GM13976 (cell line): ENCODE data around the gene AZGP1.
A peak's percentile ranks its signal among the peaks of the same experiment; 100 is the strongest.
"Not testable (repeated sequence)": the region's sequence is repeated elsewhere in the genome, so short reads cannot be mapped to it uniquely, and the experiment has no call there.

ENCODE experiments used
- DNase-seq: peaks from one replicate; pipeline ENCODE4 v3.0.0; 2012; ENCODE audit warnings: low spot score
- in situ Hi-C: fragments of 300-500 bp; cut with MboI; formaldehyde crosslinking; loops from one replicate; pipeline ENCODE4 v1.12.0; 2022; ENCODE audit warnings: low sequenced_read_pairs, mixed read lengths, inconsistent platforms; ENCODE audit not compliant: unreplicated experiment
- TF ChIP-seq, protein P1 (sequence below): IDR thresholded peaks from 2 replicates; pipeline ENCODE4 v1.5.1; 2012; ENCODE audit warnings: borderline replicate concordance, mild to moderate bottlenecking; ENCODE audit not compliant: insufficient read depth; ENCODE audit errors: extremely low read depth, missing control alignments, control extremely low read depth

AZGP1 gene

GRCh38 chr7:99984593-99984992 is 8.8 kb upstream of the AZGP1 start:
- TF ChIP-seq, protein P1, sequence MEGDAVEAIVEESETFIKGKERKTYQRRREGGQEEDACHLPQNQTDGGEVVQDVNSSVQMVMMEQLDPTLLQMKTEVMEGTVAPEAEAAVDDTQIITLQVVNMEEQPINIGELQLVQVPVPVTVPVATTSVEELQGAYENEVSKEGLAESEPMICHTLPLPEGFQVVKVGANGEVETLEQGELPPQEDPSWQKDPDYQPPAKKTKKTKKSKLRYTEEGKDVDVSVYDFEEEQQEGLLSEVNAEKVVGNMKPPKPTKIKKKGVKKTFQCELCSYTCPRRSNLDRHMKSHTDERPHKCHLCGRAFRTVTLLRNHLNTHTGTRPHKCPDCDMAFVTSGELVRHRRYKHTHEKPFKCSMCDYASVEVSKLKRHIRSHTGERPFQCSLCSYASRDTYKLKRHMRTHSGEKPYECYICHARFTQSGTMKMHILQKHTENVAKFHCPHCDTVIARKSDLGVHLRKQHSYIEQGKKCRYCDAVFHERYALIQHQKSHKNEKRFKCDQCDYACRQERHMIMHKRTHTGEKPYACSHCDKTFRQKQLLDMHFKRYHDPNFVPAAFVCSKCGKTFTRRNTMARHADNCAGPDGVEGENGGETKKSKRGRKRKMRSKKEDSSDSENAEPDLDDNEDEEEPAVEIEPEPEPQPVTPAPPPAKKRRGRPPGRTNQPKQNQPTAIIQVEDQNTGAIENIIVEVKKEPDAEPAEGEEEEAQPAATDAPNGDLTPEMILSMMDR: no peak
- no peak for DNase-seq
- in situ Hi-C loops: loop anchor here (10.0 kb wide), 1 partner anchor 70 kb away; the partner anchor contains the start of gene TRIM4

GRCh38 chr7:99981066-99981465 is 5.2 kb upstream of the AZGP1 start:
- not testable (repeated sequence) for DNase-seq
- in situ Hi-C loops: loop anchor here (10.0 kb wide), 1 partner anchor 66 kb away; the partner anchor contains the start of gene TRIM4

DNA sequence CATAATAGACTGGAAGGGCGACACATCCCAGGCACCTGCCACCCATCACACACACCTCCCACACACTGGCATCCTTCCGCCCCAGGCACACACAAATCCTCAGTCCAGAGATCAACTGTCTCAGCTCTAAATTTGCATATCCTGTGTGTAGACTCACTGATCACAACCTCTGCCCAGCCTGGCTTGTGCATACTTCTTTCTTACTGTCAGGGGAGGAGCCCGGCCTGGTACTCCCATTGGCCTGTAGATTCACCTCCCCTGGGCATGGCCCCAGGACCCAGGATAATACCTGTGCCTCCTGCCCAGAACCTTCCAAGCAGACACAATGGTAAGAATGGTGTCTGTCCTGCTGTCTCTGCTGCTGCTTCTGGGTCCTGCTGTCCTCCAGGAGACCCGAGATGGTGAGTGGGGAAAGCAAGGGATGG is 4.6 kb upstream of the AZGP1 start:
- DNase-seq: not testable (repeated sequence)
- in situ Hi-C loops: loop anchor here (10.0 kb wide), 1 partner anchor 66 kb away; the partner anchor contains the start of gene TRIM4

GRCh38 chr7:99979814-99980225 is 4.0 kb upstream of the AZGP1 start:
- DNase-seq: not testable (repeated sequence)
- in situ Hi-C loops: loop anchor here (10.0 kb wide), 1 partner anchor 65 kb away; the partner anchor contains the start of gene TRIM4
- TF ChIP-seq, protein P1: peak; percentile 20

DNA sequence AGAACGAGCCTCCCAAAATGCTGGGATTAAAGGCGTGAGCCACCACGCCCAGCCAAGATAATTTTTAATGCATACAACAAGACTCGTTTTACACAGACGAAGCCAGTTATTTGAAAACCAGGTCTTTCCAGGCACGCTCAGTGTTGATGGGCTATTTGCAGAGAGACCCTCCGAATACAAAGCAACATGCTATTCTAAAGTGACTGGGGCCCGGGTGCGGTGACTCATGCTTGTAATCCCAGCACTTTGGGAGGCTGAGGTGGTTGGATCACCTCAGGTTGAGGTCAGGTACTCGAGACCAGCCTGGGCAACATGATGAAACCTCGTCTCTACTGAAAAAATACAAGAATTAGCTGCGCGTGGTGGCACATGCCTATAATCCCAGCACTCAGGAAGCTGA is 795 bp upstream of the AZGP1 start:
- TF ChIP-seq, protein P1: no peak
- in situ Hi-C loops: no loop called here
- DNase-seq: no peak

DNA sequence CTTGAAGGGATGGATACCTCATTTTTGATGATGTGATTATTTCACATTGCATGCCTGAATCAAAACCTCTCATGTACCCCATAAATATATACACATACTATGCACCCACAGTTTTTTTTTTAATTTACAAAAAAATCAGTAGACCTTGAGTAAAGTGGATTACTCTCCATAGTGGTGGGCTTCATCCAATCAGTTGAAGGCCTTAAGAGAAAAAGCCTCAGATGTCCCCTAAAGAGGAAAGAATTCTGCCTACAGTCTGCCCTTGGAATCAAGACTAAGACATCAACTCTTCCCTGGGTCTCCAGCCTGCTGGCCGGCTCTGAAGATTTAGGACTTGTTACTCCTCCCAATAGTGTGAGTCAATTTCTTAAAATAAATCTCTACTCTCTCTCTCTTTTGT is 1.1 kb downstream of the AZGP1 start:
- in situ Hi-C loops: no loop called here
- TF ChIP-seq, protein P1: no peak
- DNase-seq: no peak

DNA sequence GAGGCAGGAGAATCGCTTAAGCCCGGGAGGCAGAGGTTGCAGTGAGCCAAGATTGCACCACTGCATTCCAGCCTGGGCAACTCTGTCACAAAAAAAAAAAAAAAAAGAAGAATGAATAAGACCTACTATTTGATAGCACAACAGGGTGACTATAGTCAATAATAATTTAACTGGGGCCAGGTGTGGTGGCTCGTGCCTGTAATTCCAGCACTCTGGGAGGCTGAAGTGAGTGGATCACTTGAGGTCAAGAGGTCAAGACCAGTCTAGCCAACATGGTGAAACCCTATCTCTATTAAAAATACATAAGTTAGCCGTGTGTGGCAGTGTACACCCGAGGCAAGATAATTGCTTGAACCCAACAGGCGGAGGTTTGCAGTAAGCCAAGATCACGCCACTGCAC is 2.0 kb downstream of the AZGP1 start:
- in situ Hi-C loops, DNase-seq: not testable (repeated sequence)

DNA sequence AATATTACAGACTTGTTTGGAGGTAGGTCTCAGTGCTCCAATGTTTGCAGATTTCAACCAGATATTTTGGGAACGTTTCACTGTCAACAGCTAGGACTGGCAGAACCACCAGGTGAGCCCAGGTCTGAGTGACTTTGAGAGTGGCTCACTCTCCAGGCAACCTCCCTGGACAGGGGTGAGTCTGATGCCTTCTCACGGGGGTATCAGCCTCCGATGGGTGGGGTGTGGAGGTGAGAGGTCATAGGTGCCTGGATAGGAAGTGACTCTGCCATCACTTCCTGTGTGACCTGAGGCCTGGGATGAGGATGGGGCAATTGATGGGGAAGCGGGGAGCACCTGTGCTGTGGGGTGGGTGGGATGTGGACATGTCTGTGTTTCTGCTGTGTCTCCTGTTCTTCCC is 4.6 kb downstream of the AZGP1 start:
- TF ChIP-seq, protein P1: no peak
- no peak for DNase-seq
- in situ Hi-C loops: no loop called here

GRCh38 chr7:99969813-99970212 is 6.0 kb downstream of the AZGP1 start:
- in situ Hi-C loops, DNase-seq: not testable (repeated sequence)
